ENCODE data around the gene VSX1.

Gene VSX1

DNA sequence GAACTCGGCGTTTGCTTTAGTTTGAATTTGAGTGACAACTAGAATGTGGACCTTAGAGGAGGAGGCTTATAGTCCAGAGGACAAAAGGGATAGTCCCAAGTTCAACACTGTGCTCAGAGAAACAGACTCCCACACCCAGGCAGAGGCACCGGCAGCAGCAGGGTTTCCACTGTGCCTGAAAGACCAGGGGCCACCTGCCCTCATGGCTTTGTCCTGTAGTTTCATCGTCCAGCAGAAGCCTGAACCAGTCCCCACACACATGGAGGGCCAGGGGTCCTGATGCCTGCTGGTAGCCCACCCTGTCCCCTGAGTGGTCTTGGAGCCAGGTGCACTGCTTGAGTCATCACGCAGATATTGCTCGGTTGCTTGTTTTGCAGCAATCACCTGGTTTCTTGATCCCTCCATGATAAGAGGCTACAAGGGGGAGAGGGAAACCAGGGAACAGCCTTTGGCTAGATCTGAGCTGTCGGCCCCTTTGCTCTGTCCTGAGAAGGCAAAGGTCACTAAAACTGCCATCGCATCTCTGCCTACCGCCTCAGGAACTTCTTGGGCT, 16.8 kb downstream of the VSX1 start:
- CTCF ChIA-PET: interaction anchor here (0.6 to 5.4 kb wide), 14 partner anchors 10 to 185 kb away, joined by 3 to 70 read pairs (median 4); no protein-coding TSS in a partner anchor

DNA sequence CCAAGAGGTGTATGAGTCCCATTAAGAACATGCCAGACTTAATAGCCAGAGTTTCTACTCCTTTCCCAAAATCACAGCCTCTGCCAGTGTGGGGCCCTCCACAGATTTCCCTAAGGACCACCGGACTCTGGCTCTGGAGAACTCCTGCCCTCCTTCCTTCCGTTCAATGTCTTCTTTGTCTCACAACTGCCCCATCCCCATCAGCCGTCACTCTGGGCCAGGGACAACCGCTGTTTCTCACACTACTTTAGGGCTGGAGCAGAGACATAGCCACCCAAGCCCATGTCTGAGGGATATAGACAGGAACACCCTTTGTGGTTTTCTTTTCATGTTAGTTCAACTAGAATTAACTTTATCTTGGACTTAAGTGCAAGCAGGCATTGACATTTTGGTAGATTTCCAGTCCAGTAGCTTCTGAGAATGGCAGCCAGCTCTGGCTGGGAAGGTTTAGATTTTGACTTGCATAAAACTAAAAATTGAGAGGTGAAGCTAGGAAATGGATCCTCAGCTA, 17.3 kb downstream of the VSX1 start:
- no peaks in the 10 kb centered on the region for H3K9me3 ChIP-seq (ENCODE audit: control insufficient read depth, insufficient read depth, low read depth, low read length)
- no peaks in the 10 kb centered on the region for H3K36me3 ChIP-seq (ENCODE audit: control insufficient read depth in 2 of 2, insufficient read depth in 1 of 2, low read length in 2 of 2)
- H3K27ac ChIP-seq (ENCODE audit: extremely low read depth, low read depth, low read length): no peak overlapping the region
- no peaks in the 10 kb centered on the region for H3K4me1 ChIP-seq (ENCODE audit: control insufficient read depth, insufficient read depth, low read length)
- no peak for TF ChIP-seq ZNF521 (tag by site-specific recombination; IDR thresholded peaks at IDR 0.05)
- no peak for TF ChIP-seq ZSCAN5A (tag by site-specific recombination; IDR thresholded peaks at IDR 0.05)
- TF ChIP-seq ZNF660 (tag by site-specific recombination; IDR thresholded peaks at IDR 0.05): no peak
- TF ChIP-seq ZNF423 (tag by site-specific recombination; IDR thresholded peaks at IDR 0.05): no peak
- TF ChIP-seq ZNF629 (tag by site-specific recombination; IDR thresholded peaks at IDR 0.05): no peak
- no peak for TF ChIP-seq ZNF777 (tag by site-specific recombination; IDR thresholded peaks at IDR 0.05; ENCODE audit: borderline replicate concordance)
- TF ChIP-seq ZNF138 (tag by site-specific recombination; IDR thresholded peaks at IDR 0.05; ENCODE audit: borderline replicate concordance): no peak
- TF ChIP-seq ZNF239 (tag by site-specific recombination; IDR thresholded peaks at IDR 0.05): no peak
- no peak for TF ChIP-seq ZNF398 (tag by site-specific recombination; IDR thresholded peaks at IDR 0.05)
- TF ChIP-seq, protein P1, sequence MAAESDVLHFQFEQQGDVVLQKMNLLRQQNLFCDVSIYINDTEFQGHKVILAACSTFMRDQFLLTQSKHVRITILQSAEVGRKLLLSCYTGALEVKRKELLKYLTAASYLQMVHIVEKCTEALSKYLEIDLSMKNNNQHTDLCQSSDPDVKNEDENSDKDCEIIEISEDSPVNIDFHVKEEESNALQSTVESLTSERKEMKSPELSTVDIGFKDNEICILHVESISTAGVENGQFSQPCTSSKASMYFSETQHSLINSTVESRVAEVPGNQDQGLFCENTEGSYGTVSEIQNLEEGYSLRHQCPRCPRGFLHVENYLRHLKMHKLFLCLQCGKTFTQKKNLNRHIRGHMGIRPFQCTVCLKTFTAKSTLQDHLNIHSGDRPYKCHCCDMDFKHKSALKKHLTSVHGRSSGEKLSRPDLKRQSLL (tag by site-specific recombination; IDR thresholded peaks at IDR 0.05): no peak
- TF ChIP-seq HOXA7 (CRISPR knock-in tag; IDR thresholded peaks at IDR 0.05; ENCODE audit: borderline replicate concordance): no peak
- no peak for TF ChIP-seq ZNF311 (tag by site-specific recombination; IDR thresholded peaks at IDR 0.05; ENCODE audit: borderline replicate concordance)
- TF ChIP-seq, protein P2, sequence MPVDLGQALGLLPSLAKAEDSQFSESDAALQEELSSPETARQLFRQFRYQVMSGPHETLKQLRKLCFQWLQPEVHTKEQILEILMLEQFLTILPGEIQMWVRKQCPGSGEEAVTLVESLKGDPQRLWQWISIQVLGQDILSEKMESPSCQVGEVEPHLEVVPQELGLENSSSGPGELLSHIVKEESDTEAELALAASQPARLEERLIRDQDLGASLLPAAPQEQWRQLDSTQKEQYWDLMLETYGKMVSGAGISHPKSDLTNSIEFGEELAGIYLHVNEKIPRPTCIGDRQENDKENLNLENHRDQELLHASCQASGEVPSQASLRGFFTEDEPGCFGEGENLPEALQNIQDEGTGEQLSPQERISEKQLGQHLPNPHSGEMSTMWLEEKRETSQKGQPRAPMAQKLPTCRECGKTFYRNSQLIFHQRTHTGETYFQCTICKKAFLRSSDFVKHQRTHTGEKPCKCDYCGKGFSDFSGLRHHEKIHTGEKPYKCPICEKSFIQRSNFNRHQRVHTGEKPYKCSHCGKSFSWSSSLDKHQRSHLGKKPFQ (tag by site-specific recombination; IDR thresholded peaks at IDR 0.05): no peak
- no peak for TF ChIP-seq ZNF473 (tag by site-specific recombination; IDR thresholded peaks at IDR 0.05)
- TF ChIP-seq ZNF768 (tag by site-specific recombination; IDR thresholded peaks at IDR 0.05): no peak
- POLR2A ChIA-PET: no interaction called here
- CTCF ChIA-PET: interaction anchor here (0.7 to 5.4 kb wide), 12 partner anchors 9 to 1532 kb away, joined by 3 to 70 read pairs (median 4); no protein-coding TSS in a partner anchor
- H3K4me3 ChIP-seq (ENCODE audit: low read depth, low read length): no peak overlapping the region

More for the DNA sequence above, 16.8 kb downstream of the VSX1 start:
- H3K4me1 ChIP-seq (ENCODE audit: control insufficient read depth, insufficient read depth, low read length): no peaks in the 10 kb centered on the region
- H3K4me3 ChIP-seq (ENCODE audit: low read depth, low read length): no peak overlapping the region
- no peaks in the 10 kb centered on the region for H3K36me3 ChIP-seq (ENCODE audit: control insufficient read depth in 2 of 2, insufficient read depth in 1 of 2, low read length in 2 of 2)
- POLR2A ChIA-PET: no interaction called here
- H3K27ac ChIP-seq (ENCODE audit: extremely low read depth, low read depth, low read length): no peak overlapping the region
- TF ChIP-seq ZNF341 (tag by site-specific recombination; IDR thresholded peaks at IDR 0.05; ENCODE audit: low read depth) (peak; percentile 49), ZNF561 (tag by site-specific recombination; IDR thresholded peaks at IDR 0.05; ENCODE audit: borderline replicate concordance) (no peak), ZNF692 (tag by site-specific recombination; IDR thresholded peaks at IDR 0.05) (no peak), KLF7 (tag by site-specific recombination; IDR thresholded peaks at IDR 0.05; ENCODE audit: borderline replicate concordance) (no peak), ZNF624 (tag by site-specific recombination; IDR thresholded peaks at IDR 0.05) (no peak)
- H3K9me3 ChIP-seq (ENCODE audit: control insufficient read depth, insufficient read depth, low read depth, low read length): no peaks in the 10 kb centered on the region

Measured in HEK293 (cell line).